GM18858 (cell line): Measurements from ENCODE around the gene C2CD2.

Experiments
- ATAC-seq: cut with Tn5 transposase; IDR thresholded peaks from one replicate; pipeline ENCODE4 v1.9.1; 2021; ENCODE audit not compliant: unreplicated experiment

The C2CD2 gene

DNA sequence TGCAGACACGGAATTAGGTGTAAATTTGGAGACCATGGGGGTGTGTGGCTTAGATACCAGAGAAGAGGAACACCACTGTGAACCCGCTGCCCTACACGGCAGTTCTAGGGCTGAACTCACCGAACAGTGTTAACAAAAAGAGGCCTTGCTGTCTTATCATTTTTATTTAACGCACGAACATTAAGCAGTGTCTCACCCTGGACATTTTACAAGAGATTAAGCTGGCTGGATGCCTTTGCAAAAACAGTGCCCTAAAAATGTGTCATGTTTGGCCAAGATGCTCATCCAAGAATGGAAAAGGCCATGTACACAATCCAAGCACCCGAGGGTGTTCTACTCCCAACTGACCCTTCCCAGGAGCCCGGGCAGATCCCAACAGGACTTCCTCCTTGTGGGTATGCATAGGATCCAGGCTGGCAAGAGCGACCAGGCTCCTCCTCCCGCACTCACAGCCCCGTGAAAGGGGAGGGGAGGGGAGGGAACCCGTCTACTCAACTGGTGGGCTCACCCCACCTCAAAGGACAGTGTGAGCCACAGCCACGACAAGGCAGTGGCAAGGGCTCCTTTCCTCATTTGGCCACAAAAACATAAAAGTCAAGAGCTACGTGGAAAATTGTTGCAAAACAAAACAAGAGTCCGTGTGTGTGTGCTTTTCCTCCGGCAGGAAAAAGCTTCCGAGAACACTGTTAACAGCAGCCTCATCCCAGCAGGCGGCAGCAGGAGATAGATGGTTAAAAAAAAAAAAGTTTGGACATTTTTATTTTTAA is 20.3 kb downstream of the C2CD2 start:
- ATAC-seq = no peak

DNA sequence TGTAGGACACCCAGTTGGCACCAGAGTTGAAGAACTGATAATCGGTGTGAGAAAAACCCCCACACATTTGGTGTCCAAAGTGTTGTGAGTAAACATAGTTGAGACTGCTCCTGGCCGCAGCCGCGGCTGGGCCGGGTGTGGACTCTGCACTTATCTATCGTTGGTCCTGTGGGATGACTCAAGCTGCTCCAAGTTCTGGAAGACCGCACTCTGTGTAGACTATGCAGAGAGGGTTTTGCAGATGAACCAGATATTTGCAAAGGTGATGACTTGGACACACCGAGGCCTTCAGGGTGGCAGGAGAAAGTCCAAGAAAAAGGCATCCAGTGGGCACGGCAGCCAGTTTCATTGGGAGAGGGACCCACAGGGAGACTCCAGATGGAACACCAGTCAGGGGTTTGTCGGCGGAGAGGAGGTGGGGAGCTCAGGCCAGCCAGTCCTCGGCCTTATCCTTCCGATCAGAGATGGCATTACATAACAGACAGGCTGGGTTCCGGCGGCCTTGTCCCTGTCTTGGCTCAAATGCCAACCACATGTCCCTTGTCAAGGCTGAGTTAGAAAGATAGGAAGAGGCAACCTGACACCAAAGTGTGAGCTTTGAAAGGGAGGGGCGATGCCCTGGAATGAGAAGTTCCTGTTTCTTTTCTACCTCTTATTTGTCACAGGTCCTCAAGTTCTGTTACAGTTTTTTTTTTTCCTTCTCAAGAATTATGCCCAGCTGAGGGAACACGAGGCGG is 21.1 kb downstream of the C2CD2 start:
- ATAC-seq = no peak

DNA sequence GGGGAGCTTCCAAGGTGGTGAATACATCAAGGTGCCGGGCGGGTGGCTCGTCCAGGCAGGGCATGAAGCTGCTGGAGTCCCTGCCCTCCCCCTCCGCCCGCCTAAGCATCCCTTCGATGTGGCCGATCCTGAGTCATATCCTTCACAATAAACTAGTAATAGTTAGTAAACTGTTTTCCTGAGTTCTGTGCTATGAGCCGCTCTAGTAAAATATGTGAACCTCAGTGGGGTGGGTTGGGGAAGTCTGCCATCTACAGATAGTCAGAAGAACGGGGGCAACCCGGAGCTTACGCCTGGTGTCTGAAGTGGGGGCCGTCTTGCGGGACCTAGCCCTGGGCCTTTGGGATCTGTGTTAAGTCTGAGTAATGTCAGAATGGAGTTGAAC is 21.6 kb downstream of the C2CD2 start:
- ATAC-seq = no peak

DNA sequence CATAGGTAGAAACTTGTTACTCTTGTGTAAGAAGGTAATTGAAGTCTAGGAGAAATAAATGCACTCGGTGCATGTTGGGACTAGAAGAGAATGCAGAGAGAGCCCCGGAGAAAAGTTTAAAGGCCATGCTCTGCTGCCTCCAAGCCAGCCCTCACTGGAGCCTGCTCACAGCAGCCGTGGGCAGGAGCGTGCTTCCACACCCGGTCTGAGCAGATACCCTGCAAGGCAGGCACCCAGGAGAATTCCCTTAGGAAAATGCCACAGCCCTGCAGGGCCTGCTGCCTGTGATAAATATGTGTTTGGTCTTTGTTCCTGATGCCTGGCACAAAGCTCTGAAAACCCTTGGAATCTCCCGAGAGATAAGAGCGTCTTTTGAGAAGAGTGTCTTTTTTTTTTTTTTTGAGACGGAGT is 22.8 kb downstream of the C2CD2 start:
- ATAC-seq = no peak

DNA sequence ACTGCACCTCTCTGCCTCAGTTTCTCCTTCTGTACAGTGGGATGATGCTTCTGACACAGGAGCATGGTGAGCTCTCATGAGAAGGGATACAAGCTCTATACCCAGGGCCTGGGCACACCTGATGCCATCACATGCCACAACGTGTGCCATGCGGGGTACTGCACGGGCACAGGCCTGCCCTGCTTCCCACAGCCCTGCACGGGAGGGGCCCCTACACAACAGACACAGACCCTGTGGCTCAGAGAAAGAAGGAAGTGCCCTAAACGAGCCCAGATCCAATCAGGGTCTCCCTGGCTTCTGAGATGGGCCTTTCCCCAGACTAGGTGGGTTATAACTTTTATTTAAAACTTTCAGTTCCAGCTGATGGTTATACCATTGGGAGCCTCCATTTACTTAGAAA is 24.6 kb downstream of the C2CD2 start:
- no peak for ATAC-seq

DNA sequence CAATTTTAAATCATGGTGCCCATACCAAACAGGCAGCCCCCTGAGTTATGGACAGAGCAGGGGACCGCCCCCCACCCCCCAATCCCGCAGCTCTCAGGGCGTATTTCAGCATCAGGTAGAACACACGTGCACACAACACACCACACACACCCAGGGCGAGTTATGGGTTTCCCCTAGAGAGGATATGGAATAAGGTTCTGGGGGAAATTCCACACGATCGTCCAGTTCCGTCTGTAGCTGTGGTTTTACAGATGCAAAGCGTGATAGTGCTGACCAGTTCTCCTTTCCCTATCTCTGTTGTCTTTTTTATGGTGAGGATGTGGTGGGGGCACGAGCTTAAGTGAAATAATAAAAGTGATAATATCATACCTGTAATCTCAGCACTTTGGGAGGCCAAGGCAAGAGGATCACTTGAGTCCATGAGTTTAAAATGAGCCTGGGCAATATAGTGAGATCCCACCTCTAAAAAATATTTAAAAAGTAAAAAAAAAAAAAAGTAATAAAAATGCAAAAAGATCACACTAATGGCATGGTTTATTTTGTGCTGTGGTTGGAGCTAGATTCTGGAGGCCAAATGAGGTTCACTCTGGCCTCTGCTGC is 25.1 kb downstream of the C2CD2 start:
- peak; percentile 36 for ATAC-seq

DNA sequence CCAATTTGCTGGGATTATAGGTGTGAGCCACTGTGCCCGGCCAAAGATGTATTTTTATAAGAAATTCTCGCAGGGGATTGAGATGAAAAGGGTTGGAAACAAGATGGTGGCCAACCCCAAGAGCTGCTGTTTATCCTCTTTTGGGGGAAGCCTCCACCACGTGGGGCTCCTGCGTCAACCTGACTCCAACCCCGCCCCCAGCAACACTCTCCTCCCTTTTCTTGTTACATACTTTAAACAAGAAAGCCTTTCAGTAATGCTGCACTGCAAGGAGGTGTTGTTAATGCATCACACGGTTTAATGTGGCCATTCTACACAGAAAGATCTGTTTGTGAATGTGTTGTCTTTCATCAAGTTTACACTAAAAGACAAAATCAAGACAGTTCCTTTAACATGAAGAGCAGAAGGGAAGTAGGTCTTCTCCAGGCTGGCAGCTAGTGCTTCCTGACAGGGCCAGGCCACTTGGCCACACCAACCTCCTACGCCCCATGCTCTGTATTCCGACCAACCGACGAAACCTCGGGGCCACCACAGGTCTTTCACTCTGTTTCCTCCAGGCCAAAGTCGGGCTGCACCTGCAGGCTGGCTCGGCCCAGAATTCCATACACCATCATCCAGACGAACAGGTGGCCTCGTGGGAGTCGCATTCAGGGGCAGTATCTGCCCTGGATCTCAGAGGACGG is 25.9 kb downstream of the C2CD2 start:
- ATAC-seq = no peak

DNA sequence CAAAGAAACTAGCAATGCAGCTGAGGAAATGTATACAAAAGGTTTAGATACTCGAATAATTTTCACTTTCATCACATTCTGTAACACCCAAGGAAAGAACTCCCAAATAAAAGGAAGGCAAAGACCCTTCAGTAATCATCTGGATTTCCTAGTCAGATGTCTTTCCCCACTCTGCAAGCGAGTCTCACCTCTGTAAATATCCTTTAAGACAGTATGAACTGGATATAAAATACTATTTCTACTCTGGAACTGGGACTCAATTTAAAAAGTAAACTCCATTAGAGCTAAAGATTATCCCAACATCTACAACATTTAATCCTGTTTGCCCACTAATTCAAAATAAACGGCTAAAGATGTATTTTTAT is 27.0 kb downstream of the C2CD2 start:
- no peak for ATAC-seq

DNA sequence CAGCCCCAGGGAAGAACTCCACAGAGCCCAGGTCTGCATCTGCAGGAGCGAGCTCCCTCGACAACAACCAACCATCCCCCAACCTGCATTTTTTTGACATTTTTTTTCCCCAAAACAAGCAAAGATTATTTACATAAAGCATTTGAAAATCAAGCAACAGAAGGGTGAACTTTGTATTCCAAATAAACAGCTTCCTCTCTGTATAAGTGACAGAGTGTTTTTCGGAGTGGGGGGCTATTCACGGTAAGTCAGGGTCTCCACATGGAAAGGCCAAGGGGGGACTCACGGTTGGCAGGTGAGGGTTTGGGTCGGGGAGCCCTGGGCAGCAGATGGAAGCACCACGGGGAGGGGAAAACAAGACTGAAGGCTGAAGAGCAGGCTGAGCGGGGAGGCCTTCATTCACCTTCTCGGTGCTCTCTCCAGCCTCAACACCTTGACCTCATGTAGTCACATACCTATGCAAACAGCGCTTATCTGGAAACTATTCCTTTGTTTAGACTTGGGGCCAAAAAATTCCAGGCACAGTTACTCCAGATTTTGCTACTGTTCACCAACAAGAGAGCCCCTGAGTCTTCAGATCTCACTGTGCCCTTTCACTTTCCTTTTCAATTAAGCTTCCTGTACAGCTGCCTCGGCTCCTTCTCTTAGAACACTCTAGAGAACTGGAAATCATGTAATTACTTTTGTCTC is 27.6 kb downstream of the C2CD2 start:
- ATAC-seq = no peak

DNA sequence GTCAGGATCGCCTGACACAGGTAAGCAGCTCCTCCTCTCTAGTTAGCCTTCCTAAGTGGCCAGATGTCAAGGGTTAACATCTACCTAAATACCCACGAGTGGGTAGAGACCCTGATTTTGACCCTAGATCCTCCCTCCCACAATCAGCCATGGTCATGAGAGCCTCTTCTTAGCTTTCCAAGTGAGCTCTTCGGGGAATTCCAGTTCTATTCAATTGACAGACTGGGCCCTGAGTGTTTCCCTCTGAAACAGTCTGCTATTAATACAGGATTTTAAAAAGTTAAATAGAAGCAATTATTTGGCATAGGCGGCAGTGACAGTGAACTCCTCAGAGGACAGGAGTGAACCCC is 28.1 kb downstream of the C2CD2 start:
- ATAC-seq = no peak

DNA sequence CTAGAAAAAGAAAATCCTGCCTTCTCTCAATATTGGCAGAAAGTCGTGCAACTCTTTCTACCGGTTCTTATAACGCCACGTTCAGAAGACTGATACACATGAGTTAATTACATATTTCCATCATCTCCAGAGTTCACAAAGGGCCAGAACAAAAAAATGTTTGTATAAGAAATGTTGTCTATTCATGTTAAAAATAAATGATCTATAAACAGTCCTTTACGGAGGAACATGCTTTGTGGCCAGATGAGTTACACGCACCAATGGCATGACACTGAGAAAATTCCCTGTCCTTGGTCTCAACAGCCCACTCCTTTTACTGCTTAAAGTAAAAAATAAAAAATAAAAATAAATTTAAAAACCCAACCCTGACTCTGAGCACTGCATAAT is 29.5 kb downstream of the C2CD2 start:
- ATAC-seq = no peak

DNA sequence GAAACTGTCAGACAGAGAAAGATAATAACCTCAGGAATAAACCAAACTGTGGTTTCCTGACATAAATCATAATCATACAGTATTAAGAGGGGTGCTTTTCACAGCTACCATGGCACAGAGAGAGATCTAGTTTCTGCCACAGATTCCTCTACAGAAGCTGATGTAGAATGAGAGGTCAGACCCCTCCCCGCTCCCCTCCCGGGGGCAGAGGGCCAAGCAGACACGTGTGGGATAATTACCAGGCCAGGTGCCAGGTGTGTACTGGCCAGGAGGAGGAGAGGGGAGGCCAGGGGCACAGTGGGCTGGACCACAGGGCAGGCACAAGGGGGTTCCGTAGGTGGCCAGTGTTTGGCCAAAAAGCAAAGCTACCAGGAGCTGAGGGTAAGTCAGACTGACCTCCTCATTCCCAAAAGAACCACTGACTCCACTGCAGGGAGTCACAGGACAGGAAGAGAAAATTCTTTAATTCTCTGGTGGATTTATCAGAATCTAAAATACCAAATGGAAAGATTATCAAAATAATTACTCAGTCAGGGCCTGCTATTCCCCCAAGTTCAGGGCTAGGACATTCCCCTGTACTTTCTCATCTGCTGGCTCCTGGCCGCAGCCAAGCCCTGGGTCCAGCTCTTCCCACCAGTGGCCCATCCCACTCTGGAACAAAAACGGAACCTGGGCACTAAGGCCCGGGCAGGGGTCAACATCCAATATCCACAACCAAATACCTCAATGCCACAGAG is 30.0 kb downstream of the C2CD2 start:
- no peak for ATAC-seq

DNA sequence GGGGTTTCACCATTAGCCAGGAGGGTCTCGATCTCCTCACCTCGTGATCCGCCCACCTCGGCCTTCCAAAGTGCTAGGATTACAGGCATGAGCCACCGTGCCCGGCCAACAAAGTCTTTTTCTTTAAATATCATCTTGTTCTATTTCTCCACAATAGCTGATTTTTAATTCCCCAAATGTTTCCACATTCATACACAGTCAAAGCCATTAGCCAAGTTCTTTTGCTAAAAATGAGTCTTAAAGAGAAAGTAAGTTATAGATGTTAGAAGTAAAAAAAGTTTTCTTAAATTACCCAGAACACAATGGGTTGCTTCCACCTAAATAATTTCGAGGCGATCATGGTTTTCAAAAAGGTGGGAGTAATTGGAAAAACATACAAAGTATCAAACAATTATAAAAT is 30.6 kb downstream of the C2CD2 start:
- no peak for ATAC-seq

DNA sequence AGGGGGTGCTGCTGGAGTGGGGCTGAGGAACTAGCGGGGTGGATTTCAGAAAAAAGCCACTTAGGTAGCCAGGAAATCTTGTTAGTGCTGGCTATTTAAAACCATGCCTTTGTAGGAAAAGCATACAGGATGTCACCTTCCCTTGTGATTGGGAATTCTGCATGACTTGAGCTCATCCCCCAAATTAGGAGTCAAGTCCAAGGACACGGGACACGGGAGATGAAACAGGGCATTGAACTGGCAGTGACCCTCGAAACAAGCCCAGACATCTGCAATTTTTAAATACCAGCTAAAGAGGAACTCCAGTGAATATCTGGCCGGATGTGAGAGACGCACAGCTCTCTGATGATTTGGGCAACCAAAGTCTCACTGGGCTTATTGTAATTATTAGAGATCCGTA is 32.8 kb downstream of the C2CD2 start:
- no peak for ATAC-seq

DNA sequence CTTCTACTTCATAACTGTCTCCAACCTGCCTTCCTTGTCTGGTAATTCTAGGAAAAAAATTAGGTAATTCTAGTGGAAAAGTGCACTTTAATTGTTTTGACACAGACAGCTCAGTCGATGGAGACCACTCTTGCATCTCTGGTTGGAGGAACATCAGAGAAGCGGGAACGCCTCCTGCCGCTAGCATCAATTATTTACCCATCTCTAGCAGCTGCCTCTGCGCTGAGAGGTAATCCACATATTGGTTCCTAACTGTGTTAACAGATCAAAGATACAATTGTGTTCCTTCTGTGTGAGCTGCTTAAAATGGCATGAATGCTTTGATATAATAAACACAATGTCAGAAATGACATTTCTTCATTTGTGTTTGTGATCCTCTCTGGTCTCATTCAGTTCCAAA is 33.3 kb downstream of the C2CD2 start:
- ATAC-seq = no peak

DNA sequence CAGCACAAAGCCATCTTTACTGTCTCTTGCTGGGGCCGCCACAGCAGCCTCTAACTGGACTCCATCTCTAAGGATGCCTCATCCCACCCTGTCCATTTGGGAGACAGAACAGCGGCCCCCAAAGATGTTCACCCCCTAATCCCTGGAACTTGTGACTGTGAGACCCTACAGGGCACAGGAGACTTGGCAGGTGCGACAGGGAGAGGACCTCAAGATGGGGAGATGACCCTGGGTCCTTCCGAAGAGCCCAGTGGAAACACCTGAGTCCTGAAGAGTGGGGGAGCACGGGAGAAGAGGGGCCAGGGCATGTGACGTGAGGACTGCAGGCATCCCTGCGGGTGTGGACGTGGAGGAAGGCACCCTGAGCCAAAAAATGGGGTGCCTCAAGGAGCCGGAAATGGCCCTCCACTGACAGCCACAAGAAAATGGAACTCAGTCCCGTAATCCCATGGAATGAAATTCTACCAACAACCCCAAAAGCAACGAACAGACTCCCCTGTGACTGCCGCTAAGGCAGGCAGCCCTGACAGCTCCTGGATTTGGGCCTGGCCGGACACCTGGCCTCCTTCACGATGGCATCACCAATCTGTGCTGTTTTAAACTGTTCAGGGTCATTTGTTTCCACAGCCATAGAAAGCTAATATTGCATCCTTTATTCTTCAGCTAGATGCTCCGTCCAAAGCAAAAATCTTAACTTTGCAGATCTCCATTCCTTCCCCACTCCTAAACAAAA is 34.0 kb downstream of the C2CD2 start:
- ATAC-seq = no peak

DNA sequence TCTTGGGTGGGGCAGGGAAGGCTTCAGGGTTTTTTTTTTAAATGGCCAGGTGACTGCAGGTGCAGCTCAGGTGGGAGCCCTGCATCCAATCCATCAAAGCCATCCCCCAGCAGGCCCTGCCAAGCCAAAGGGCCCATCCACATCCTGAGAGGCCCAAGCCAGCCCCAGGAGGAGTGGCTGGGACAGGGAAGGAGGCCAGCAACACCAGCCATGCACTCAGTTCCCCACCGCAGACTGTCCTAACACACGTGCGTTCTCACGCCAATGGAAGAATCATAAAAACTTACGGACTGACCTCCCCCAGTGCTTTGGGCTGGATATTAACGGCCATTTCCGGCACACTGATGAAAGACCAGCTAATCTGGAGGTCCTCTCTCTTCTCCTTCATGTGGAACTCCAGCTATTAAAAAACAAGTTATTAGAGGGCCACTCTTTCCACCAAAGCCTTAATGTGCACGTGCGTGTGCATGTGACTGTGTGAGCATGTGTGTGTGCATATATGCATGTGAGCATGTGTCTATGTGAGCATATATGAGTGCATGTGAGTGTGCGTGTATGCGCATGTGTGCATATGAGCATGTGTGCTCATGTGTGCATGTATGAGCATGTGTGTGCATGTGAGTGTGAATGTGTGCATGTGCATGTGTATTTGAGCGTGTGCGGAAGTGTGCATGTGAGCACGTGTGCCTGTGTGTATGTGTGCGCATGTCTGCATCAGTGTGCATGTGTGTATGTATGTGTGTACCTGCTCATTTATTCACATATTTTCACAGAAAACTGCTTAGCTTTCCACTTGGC is 35.1 kb downstream of the C2CD2 start:
- no peak for ATAC-seq

DNA sequence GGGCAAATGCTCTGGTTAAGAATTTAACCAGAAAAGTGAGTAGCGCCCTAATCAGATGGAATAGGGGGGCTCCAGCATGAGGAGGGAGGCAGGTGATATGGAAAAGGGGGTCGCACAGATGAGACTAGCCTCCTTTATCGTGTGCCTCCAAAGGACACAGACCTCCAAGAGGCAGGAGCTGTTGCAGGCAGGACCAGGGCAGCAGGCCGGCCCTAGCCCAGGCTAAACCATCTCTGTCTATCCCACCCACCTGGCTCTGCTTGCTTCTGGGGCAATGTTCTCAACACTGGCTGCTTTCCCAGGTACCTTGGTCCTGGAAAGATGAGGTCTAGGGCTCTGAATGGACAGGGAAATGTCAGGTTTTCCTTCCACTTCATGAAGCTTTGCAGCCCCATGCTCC is 36.3 kb downstream of the C2CD2 start:
- ATAC-seq = no peak

DNA sequence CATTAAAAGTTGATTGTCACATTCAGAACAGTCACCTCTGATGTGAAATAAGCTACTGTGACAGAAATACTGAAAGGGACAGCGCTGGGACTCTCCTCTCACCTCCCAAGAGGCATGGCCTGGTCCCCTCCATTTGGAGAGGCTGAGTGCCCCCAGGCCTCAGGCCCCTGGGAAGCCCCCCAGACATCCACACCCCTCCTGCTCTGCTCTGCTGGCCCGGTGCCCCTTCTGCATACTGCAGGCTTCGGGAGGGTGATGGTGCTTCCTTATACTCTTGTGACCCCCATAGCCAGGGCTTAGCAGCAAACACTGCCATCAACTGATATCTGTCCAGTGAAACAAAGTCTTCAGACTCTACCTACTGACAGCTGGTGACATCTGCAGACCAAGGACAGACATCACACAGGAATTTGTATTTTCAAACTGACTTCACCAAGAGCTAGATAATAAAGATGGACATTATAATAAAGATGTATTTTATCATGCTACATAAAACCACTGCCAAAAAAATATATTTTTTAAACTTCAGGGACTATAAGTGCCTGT is 36.9 kb downstream of the C2CD2 start:
- no peak for ATAC-seq
